ENCODE measurements around the gene SEMA4F.

DNA sequence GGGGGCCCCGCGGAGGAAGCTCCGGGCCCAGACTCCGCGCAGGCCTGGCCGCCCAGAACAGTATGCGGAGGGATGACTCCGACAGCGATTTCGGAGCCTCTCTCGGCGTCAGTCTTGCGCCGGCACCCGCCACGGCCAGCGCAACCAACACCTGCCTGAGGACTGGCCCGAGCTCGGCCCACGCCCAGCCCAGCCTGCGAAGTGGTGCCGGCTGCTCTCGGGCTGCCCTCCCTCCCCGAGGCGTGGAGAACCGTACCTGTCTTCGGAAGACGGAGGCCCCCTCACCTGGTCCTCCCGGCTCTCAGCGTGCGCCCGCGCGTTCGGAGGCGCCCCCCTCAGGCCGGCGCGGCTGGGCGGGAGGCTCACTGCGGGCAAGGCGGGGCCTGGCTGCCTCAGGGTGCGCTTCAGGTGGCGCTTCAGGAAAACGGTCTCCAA lies 6.0 kb upstream of the SEMA4F start, which contains the start of gene M1AP:
- TF ChIP-seq, protein P1, sequence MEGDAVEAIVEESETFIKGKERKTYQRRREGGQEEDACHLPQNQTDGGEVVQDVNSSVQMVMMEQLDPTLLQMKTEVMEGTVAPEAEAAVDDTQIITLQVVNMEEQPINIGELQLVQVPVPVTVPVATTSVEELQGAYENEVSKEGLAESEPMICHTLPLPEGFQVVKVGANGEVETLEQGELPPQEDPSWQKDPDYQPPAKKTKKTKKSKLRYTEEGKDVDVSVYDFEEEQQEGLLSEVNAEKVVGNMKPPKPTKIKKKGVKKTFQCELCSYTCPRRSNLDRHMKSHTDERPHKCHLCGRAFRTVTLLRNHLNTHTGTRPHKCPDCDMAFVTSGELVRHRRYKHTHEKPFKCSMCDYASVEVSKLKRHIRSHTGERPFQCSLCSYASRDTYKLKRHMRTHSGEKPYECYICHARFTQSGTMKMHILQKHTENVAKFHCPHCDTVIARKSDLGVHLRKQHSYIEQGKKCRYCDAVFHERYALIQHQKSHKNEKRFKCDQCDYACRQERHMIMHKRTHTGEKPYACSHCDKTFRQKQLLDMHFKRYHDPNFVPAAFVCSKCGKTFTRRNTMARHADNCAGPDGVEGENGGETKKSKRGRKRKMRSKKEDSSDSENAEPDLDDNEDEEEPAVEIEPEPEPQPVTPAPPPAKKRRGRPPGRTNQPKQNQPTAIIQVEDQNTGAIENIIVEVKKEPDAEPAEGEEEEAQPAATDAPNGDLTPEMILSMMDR (IDR thresholded peaks at IDR 0.05), result peak in 3 of 6 experiments; percentile 8 to 36 (median 35)
- peak in 1 of 2 donors; percentile 33 for TF ChIP-seq POLR2A (IDR thresholded peaks at IDR 0.05)
